ENCODE results near the gene EFL1. TPM values are rescaled to one million over a fixed set of nuclear protein-coding genes. Genes with fewer than 3 reads are reported as not detected.

Gene EFL1
- total RNA-seq, 2 donors from 2014 or later: 27.4 to 38.9 TPM

- Histone ChIP-seq H3K4me3 (no peak overlapping the region), H3K36me3 (peaks cover 4% of the 10 kb centered on the region), H3K4me1 (no peaks in the 10 kb centered on the region), H3K27ac (no peak overlapping the region), H3K9ac (ENCODE audit: low read depth in 2 of 2, low read length in 2 of 2) (no peak overlapping the region), H3K27me3 (no peaks in the 10 kb centered on the region), H3K9me3 (no peaks in the 10 kb centered on the region)
- DNase-seq: no peak
- no peak for TF ChIP-seq CTCF (IDR thresholded peaks at IDR 0.05)
- intact Hi-C loops (cut with DNase I): no loop called here
Observed at GRCh38 chr15:82183121-82184031, 79.2 kb downstream of the EFL1 start.

GRCh38 chr15:82181371-82181770 is 81.2 kb downstream of the EFL1 start:
- Histone ChIP-seq H3K27ac (no peak overlapping the region), H3K9me3 (no peaks in the 10 kb centered on the region), H3K27me3 (no peaks in the 10 kb centered on the region), H3K9ac (ENCODE audit: low read depth in 2 of 2, low read length in 2 of 2) (no peak overlapping the region), H3K36me3 (peaks cover 4% of the 10 kb centered on the region), H3K4me3 (no peak overlapping the region), H3K4me1 (no peaks in the 10 kb centered on the region)
- no peak for DNase-seq
- no peak for TF ChIP-seq CTCF (IDR thresholded peaks at IDR 0.05)
- intact Hi-C loops (cut with DNase I): no loop called here

GRCh38 chr15:82178061-82178460 is 84.5 kb downstream of the EFL1 start:
- no peak for DNase-seq
- Histone ChIP-seq H3K27me3 (no peaks in the 10 kb centered on the region), H3K9me3 (no peaks in the 10 kb centered on the region), H3K36me3 (peaks cover 4% of the 10 kb centered on the region), H3K4me3 (no peak overlapping the region), H3K4me1 (no peaks in the 10 kb centered on the region), H3K27ac (no peak overlapping the region), H3K9ac (ENCODE audit: low read depth in 2 of 2, low read length in 2 of 2) (no peak overlapping the region)
- no peak for TF ChIP-seq CTCF (IDR thresholded peaks at IDR 0.05)
- intact Hi-C loops (cut with DNase I): no loop called here

GRCh38 chr15:82177291-82178010 is 85.1 kb downstream of the EFL1 start:
- intact Hi-C loops (cut with DNase I): no loop called here
- TF ChIP-seq CTCF (IDR thresholded peaks at IDR 0.05): no peak
- no peak for DNase-seq
- no peak overlapping the region for H3K27ac ChIP-seq
- H3K4me3 ChIP-seq: no peak overlapping the region
- H3K4me1 ChIP-seq: no peaks in the 10 kb centered on the region
- H3K27me3 ChIP-seq: no peaks in the 10 kb centered on the region
- H3K9me3 ChIP-seq: no peaks in the 10 kb centered on the region
- peaks cover 4% of the 10 kb centered on the region for H3K36me3 ChIP-seq
- no peak overlapping the region for H3K9ac ChIP-seq (ENCODE audit: low read depth in 2 of 2, low read length in 2 of 2)

GRCh38 chr15:82176542-82176941 is 86.0 kb downstream of the EFL1 start:
- Histone ChIP-seq H3K27me3 (no peaks in the 10 kb centered on the region), H3K4me3 (no peak overlapping the region), H3K27ac (no peak overlapping the region), H3K9ac (ENCODE audit: low read depth in 2 of 2, low read length in 2 of 2) (no peak overlapping the region), H3K36me3 (peaks cover 4% of the 10 kb centered on the region), H3K4me1 (no peaks in the 10 kb centered on the region), H3K9me3 (no peaks in the 10 kb centered on the region)
- no peak for DNase-seq
- intact Hi-C loops (cut with DNase I): no loop called here
- TF ChIP-seq CTCF (IDR thresholded peaks at IDR 0.05): no peak

All from colonic mucosa (tissue), 4 donors.